ENCODE measurements around the gene RPP40. TPM values are rescaled to one million over a fixed set of nuclear protein-coding genes. Genes with fewer than 3 reads are reported as not detected.

Gene RPP40
- polyA plus RNA-seq, 1 donor from 2014 or later: 16.2 TPM

GRCh38 chr6:5030596-5031136 is 26.8 kb upstream of the RPP40 start:
- Histone ChIP-seq H3K36me3 (ENCODE audit: insufficient read depth, low read length) (no peaks in the 10 kb centered on the region), H3K9me3 (ENCODE audit: low read length) (no peaks in the 10 kb centered on the region), H2AFZ (ENCODE audit: low read depth, low read length) (no peak overlapping the region), H3K9ac (ENCODE audit: low read length) (no peak overlapping the region), H3K27me3 (ENCODE audit: insufficient read depth, low read depth, low read length) (no peaks in the 10 kb centered on the region), H3K4me2 (ENCODE audit: low read length) (no peak overlapping the region), H3F3A (ENCODE audit: insufficient read depth, low read length, poor library complexity, severe bottlenecking) (no peaks in the 10 kb centered on the region), H3K27ac (ENCODE audit: low read length) (no peak overlapping the region), H3K79me2 (replicated peaks; ENCODE audit: insufficient read depth, low read length) (no peaks in the 10 kb centered on the region), H4K20me1 (ENCODE audit: insufficient read depth) (no peaks in the 10 kb centered on the region), H3K4me3 (ENCODE audit: low read length) (no peak overlapping the region), H3K9me2 (ENCODE audit: insufficient read depth, low read length) (no peaks in the 10 kb centered on the region)
- TF ChIP-seq SMC3 (conservative IDR thresholded peaks at IDR 0.05; ENCODE audit: poor library complexity) (no peak), CTCF (IDR thresholded peaks at IDR 0.05; ENCODE audit: poor library complexity, severe bottlenecking) (peak; percentile 51), RAD21 (conservative IDR thresholded peaks at IDR 0.05) (peak; percentile 32)

GRCh38 chr6:5029609-5030008 is 25.8 kb upstream of the RPP40 start:
- Histone ChIP-seq H3K4me2 (ENCODE audit: low read length) (no peak overlapping the region), H3K9ac (ENCODE audit: low read length) (no peak overlapping the region), H3K36me3 (ENCODE audit: insufficient read depth, low read length) (no peaks in the 10 kb centered on the region), H3K4me3 (ENCODE audit: low read length) (no peak overlapping the region), H4K20me1 (ENCODE audit: insufficient read depth) (no peaks in the 10 kb centered on the region), H3F3A (ENCODE audit: insufficient read depth, low read length, poor library complexity, severe bottlenecking) (no peaks in the 10 kb centered on the region), H3K9me2 (ENCODE audit: insufficient read depth, low read length) (no peaks in the 10 kb centered on the region), H2AFZ (ENCODE audit: low read depth, low read length) (no peak overlapping the region), H3K9me3 (ENCODE audit: low read length) (no peaks in the 10 kb centered on the region), H3K27me3 (ENCODE audit: insufficient read depth, low read depth, low read length) (no peaks in the 10 kb centered on the region), H3K27ac (ENCODE audit: low read length) (no peak overlapping the region), H3K79me2 (replicated peaks; ENCODE audit: insufficient read depth, low read length) (no peaks in the 10 kb centered on the region)
- TF ChIP-seq EZH2 (IDR thresholded peaks at IDR 0.05; ENCODE audit: borderline replicate concordance, insufficient read depth, low read length, poor library complexity, severe bottlenecking): no peak
- TF ChIP-seq SMC3 (conservative IDR thresholded peaks at IDR 0.05; ENCODE audit: poor library complexity): no peak
- TF ChIP-seq REST (IDR thresholded peaks at IDR 0.05; ENCODE audit: borderline replicate concordance): no peak
- no peak for TF ChIP-seq RAD21 (conservative IDR thresholded peaks at IDR 0.05)
- TF ChIP-seq EP300 (conservative IDR thresholded peaks at IDR 0.05; ENCODE audit: poor library complexity, severe bottlenecking): no peak
- no peak for TF ChIP-seq POLR2AphosphoS5 (IDR thresholded peaks at IDR 0.05)
- TF ChIP-seq CTCF (IDR thresholded peaks at IDR 0.05; ENCODE audit: poor library complexity, severe bottlenecking): no peak
- no peak for TF ChIP-seq TAF1 (IDR thresholded peaks at IDR 0.05; ENCODE audit: low read depth)
- TF ChIP-seq MXI1 (conservative IDR thresholded peaks at IDR 0.05; ENCODE audit: poor library complexity, severe bottlenecking): no peak
